ENCODE results near the gene BLTP3A.

DNA sequence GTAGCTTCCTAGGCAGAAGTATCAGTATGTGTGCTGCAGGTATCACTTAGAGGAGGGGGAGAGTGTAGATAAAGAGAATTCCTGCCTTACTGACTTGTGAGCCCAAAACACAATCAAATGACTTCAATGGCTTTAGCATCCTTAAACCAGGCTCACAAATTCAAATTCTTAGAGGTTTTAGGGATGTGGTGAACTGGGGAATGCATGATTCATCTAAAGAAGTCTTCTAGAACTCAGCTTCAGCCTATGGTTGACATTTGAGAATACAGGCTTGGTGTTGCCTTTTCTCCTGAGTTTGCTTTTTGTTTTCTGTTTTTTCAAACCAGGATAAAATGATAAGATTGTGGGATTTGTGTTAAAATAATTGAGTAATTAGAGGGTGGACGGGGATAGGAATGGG lies 20.2 kb upstream of the BLTP3A start:
- TF ChIP-seq YY1 (IDR thresholded peaks at IDR 0.05; ENCODE audit: insufficient read depth, insufficient read length) = no peak
- TF ChIP-seq SUZ12 (IDR thresholded peaks at IDR 0.05; ENCODE audit: extremely low read depth, insufficient read depth, insufficient read length) = no peak
- TF ChIP-seq ZNF274 (IDR thresholded peaks at IDR 0.05; ENCODE audit: low read depth, low read length) = no peak
